Effector memory CD4-positive, alpha-beta T cell (primary cell): ENCODE results near the gene CNIH3.
"Not testable (repeated sequence)": the region's sequence is repeated elsewhere in the genome, so short reads cannot be mapped to it uniquely, and the experiment has no call there.

Experiments used
- DNase-seq, 3 donors: peaks; one replicate each; pipeline ENCODE4 v3.0.0-alpha.2; 2020
- H3K27ac ChIP-seq: 2 replicates; pipeline ENCODE4 v1.7.0; 2013; ENCODE audit warnings: mild to moderate bottlenecking, low read length, moderate library complexity; ENCODE audit not compliant: insufficient read depth, poor library complexity, severe bottlenecking
- H3K27me3 ChIP-seq: replicated peaks from 2 replicates; pipeline ENCODE4 v1.7.0; 2013; ENCODE audit warnings: mild to moderate bottlenecking, low read length; ENCODE audit not compliant: insufficient read depth, control insufficient read depth, poor library complexity, severe bottlenecking
- H3K36me3 ChIP-seq: 2 replicates; pipeline ENCODE4 v1.7.0; 2013; ENCODE audit warnings: mild to moderate bottlenecking, low read length, moderate library complexity; ENCODE audit not compliant: control insufficient read depth, insufficient read depth
- H3K4me1 ChIP-seq: 2 replicates; pipeline ENCODE4 v1.7.0; 2013; ENCODE audit warnings: low read length, mild to moderate bottlenecking; ENCODE audit not compliant: control insufficient read depth, insufficient read depth, poor library complexity, severe bottlenecking
- H3K4me3 ChIP-seq: 2 replicates; pipeline ENCODE4 v1.7.0; 2013; ENCODE audit warnings: low read length, low read depth, mild to moderate bottlenecking; ENCODE audit not compliant: insufficient read depth, poor library complexity, severe bottlenecking
- H3K9me3 ChIP-seq: 2 replicates; pipeline ENCODE4 v1.7.0; 2013; ENCODE audit warnings: mild to moderate bottlenecking, low read length, moderate library complexity; ENCODE audit not compliant: control insufficient read depth

CNIH3 gene

DNA sequence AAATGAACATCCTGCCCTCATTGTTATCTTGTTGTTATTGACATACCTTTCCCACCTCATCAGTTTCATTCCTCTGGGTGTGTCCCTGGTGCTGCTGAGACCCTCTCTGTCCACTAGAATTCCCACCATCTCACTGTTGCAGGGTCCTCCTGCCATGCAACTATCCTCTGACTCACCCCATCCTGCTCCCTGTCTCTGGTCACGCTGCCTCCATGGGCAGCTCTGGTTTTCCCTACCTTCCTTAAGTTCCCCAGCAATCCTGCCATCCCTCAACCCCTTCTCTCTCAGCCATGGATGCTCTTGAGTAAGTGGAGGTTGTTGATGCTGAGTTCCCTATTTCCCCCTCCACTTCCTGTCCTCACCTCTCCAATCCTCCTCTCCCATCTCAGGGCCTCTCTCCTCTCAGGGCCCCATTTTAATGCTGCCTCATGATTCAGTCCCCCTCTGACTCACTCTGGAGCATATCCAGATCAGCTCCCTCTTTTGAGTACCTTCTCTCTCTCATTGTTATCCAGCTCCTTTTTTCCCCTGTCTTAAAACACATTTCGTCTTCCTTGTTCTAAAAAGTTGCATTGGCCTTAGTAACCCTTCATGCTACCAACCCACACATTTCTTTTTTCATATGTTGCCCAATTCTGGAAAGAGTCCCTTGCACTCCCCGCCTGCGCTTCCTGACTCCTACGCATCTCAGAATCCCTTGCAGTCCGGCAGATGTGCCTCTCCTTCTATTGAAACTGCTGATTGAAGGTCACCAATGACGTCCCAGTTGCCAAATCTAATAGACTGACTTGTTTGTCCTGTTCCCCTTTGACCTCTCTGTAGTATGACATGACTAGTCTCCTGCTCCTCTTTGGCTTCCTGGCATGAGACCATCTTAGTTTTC is 92.0 kb downstream of the CNIH3 start:
- Histone ChIP-seq H3K4me1 (no peaks in the 10 kb centered on the region), H3K36me3 (no peaks in the 10 kb centered on the region), H3K27ac (no peak overlapping the region), H3K9me3 (no peaks in the 10 kb centered on the region), H3K4me3 (no peak overlapping the region), H3K27me3 (no peaks in the 10 kb centered on the region)
- DNase-seq, result no peak

- Histone ChIP-seq H3K27me3 (no peaks in the 10 kb centered on the region), H3K27ac (no peak overlapping the region), H3K9me3 (no peaks in the 10 kb centered on the region), H3K4me1 (no peaks in the 10 kb centered on the region), H3K4me3 (no peak overlapping the region), H3K36me3 (no peaks in the 10 kb centered on the region)
- DNase-seq, result no peak
Observed at GRCh38 chr1:224710196-224710595, 94.1 kb downstream of the CNIH3 start.

- not testable (repeated sequence) for H3K9me3 ChIP-seq, H3K4me1 ChIP-seq, DNase-seq, H3K27me3 ChIP-seq, H3K4me3 ChIP-seq, H3K27ac ChIP-seq, H3K36me3 ChIP-seq
Observed at GRCh38 chr1:224711231-224711756, 95.2 kb downstream of the CNIH3 start.

- Histone ChIP-seq H3K4me3 (no peak overlapping the region), H3K27me3 (no peaks in the 10 kb centered on the region), H3K4me1 (no peaks in the 10 kb centered on the region), H3K9me3 (no peaks in the 10 kb centered on the region), H3K27ac (no peak overlapping the region), H3K36me3 (no peaks in the 10 kb centered on the region)
- DNase-seq, result no peak
Observed at GRCh38 chr1:224711876-224712275, 95.8 kb downstream of the CNIH3 start.

GRCh38 chr1:224713228-224713627 is 97.1 kb downstream of the CNIH3 start:
- Histone ChIP-seq H3K9me3 (no peaks in the 10 kb centered on the region), H3K36me3 (no peaks in the 10 kb centered on the region), H3K27me3 (no peaks in the 10 kb centered on the region), H3K4me1 (no peaks in the 10 kb centered on the region), H3K27ac (no peak overlapping the region), H3K4me3 (no peak overlapping the region)
- DNase-seq, result no peak

DNA sequence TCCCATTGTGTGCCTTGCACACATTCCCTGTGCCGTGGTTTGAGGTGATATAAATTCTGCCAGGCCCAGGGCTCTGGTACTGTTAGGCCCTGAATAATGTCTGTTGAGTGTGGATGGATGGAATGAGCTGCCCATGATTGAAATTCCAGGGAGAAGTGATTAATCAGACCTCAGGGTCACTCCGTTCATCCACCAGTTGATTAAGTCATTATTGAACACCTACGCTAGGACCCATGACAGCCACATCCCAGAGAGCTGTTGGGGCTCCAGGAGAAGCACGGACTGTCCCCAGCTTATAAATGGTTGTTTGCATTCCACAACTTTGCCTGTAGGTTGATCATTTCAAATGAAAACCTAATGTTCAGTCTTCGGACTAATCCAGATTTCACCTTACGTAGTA is 98.4 kb downstream of the CNIH3 start:
- no peak overlapping the region for H3K27ac ChIP-seq
- H3K27me3 ChIP-seq, result no peaks in the 10 kb centered on the region
- DNase-seq, result no peak
- no peak overlapping the region for H3K4me3 ChIP-seq
- no peaks in the 10 kb centered on the region for H3K9me3 ChIP-seq
- no peaks in the 10 kb centered on the region for H3K36me3 ChIP-seq
- H3K4me1 ChIP-seq, result no peaks in the 10 kb centered on the region

DNA sequence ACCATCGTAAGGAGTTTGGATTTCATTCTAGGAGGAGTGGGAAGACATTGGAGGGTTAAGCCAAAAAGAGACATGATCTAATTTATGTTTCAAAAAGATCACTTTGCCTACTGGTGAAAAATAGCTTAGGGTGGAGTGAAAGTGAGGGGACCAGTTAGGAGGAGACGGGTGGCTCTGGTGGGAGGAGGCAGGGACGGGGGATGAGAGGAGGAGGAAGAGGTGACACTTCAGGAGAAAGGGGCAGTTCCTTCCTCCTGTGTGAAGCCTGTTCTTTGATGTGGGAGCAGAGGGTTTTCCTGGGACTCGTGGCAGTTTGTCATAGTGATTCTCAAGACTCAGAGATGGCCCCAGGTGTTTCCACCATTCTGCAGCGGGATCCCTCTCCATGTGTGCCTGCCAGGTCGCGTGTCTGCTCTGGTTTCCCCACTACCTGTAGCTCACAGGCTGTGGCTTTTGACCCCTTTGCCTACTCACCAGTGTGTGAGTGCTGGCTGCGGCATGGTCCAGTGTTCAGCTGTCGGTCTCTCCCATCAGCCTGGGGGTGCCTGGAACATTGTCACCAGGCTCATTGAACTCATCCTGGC is 102.4 kb downstream of the CNIH3 start:
- no peaks in the 10 kb centered on the region for H3K4me1 ChIP-seq
- DNase-seq, result no peak

DNA sequence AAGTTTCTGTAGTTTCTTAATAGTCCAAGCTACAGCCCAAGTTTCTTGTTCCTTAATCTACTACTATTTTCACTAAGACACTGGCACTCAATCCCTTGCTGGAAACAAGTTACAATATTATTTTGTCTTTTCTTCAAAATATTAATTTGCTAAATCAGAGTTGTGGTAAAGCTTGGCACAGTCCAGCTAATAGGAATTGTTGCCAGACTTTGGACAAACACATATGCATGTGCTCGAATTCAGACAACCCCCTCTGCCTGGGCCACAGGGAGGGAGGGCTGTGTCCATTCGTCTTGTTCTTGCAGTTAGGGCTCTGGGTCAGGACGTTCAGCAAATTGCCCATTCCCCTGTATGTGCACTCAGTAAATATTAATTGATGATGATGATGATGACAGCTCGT is 103.6 kb downstream of the CNIH3 start:
- no peaks in the 10 kb centered on the region for H3K36me3 ChIP-seq
- peaks cover 2% of the 10 kb centered on the region for H3K27me3 ChIP-seq
- no peaks in the 10 kb centered on the region for H3K4me1 ChIP-seq
- H3K27ac ChIP-seq, result no peak overlapping the region
- DNase-seq, result no peak
- no peaks in the 10 kb centered on the region for H3K9me3 ChIP-seq
- no peak overlapping the region for H3K4me3 ChIP-seq

More for the DNA sequence above, 102.4 kb downstream of the CNIH3 start:
- Histone ChIP-seq H3K4me3 (no peak overlapping the region), H3K27me3 (peaks cover 2% of the 10 kb centered on the region), H3K9me3 (no peaks in the 10 kb centered on the region), H3K36me3 (no peaks in the 10 kb centered on the region), H3K27ac (no peak overlapping the region)

DNA sequence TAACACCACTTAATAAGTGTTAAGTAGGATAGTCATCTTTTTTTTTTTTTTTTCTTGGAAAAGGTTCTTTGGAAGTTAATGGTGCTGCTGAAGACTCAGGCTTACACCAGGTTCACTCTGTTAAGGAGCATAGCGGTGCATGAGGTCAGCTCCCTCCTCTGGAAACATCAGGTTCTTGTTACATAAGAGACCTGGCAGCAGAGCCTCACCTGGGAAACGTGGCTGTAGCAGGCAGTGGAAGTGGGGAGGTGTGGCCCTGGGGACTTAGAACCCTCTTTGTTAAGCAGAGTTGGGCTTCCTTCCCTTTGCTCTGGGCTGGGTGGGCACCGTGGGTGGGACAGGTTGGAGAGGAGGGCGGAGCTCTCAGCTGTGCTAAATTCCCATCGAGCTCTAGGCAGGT is 104.1 kb downstream of the CNIH3 start:
- H3K27me3 ChIP-seq, result peaks cover 2% of the 10 kb centered on the region
- H3K9me3 ChIP-seq, result no peaks in the 10 kb centered on the region
- H3K4me3 ChIP-seq, result no peak overlapping the region
- no peaks in the 10 kb centered on the region for H3K4me1 ChIP-seq
- no peak for DNase-seq
- no peak overlapping the region for H3K27ac ChIP-seq
- no peaks in the 10 kb centered on the region for H3K36me3 ChIP-seq

- no peak for DNase-seq
- no peak overlapping the region for H3K27ac ChIP-seq
- no peak overlapping the region for H3K4me3 ChIP-seq
- H3K4me1 ChIP-seq, result no peaks in the 10 kb centered on the region
- peaks cover 2% of the 10 kb centered on the region for H3K27me3 ChIP-seq
- no peaks in the 10 kb centered on the region for H3K9me3 ChIP-seq
- H3K36me3 ChIP-seq, result no peaks in the 10 kb centered on the region
Observed at GRCh38 chr1:224721000-224721399, 104.9 kb downstream of the CNIH3 start.
